NCI-H1048 (cell line): ENCODE measurements around the gene EYS.

Source experiments
- DNase-seq: peaks from one replicate; lab custom pipeline; 2025; lab: John Stamatoyannopoulos, UW

Gene EYS

DNA sequence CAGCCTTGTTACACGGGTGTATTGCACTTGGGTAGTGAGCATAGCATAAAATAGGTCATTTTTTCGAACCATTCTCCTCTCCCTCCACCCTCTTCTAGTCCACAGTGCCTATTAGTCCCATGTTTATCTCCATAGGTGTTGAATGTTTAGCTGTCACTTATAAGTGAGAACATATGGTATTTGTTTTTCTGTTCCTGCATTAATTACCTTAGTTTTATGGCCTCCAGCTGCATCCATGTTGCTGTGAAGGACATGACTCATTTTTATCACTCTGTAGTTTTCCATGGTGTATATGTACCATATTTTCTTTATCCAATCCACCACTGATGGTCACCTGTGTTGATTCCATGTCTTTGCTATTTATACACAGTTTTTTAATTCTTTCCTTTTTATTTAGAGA lies 889.5 kb downstream of the EYS start:
- no peak for DNase-seq

- DNase-seq, result no peak
These were observed 891.3 kb downstream of the EYS start for GRCh38 chr6:64815718-64816117.

DNA sequence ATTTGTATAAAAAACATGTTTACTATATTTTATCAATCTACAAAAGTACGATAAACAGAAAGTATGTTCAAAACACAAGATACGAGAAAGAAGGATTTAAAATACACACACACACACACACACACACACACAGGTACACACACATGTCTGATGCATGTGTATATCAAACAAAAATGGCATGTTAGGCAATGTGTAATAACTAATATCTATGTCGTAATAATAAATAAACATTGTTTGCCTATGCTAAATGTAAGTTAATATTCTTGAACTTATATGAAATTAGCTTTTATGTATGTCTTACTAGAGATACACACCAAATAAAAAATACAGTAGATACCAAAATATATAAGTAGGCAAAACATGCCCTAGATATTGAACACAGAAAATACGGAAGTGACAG lies 894.9 kb downstream of the EYS start:
- DNase-seq, result no peak

DNA sequence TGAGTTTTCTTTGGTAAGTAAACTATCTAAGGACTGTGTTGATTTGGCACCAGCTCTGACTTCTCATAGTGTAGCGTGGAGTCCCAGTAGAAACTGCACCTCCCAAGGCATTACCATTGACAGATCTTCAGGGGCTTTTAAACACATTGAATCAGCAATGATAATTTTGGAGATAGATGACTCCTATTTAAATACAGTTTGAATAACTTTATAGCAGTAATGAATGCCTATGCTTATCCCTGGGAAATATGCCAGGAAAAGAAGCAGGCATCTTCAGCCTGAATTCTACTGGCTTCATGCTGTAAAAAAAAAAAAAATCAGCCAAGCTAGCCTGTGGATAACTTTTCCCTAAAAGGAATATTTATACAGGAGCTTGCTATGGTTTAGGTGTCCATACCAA lies 895.9 kb downstream of the EYS start:
- DNase-seq, result no peak

- no peak for DNase-seq
These were observed 899.2 kb downstream of the EYS start for GRCh38 chr6:64807785-64808184.

GRCh38 chr6:64803470-64804166 lies 903.4 kb downstream of the EYS start:
- DNase-seq, result no peak

DNA sequence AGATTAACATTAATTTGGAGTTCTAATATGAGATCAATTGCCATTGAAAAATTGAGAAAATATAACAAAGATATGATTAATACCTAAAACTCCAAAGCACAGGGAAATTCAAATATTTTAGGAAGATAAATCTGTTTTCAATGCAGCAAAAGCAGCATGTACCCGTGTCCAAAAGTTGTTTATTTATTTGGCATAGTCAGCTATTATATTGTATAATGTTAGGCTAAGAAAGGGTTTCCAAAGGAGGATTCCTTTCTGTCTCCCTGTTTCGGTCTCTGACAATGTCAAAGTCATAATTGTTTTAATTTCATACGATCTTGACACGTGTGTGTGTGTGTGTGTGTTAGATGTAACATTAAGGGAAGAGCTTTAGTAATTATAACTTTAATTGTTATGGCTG lies 914.5 kb downstream of the EYS start:
- no peak for DNase-seq

GRCh38 chr6:64789476-64789875 lies 917.5 kb downstream of the EYS start:
- no peak for DNase-seq

- no peak for DNase-seq
These were observed 920.3 kb downstream of the EYS start for GRCh38 chr6:64786736-64787135.

- no peak for DNase-seq
These were observed 924.1 kb downstream of the EYS start for GRCh38 chr6:64782877-64783276.

DNA sequence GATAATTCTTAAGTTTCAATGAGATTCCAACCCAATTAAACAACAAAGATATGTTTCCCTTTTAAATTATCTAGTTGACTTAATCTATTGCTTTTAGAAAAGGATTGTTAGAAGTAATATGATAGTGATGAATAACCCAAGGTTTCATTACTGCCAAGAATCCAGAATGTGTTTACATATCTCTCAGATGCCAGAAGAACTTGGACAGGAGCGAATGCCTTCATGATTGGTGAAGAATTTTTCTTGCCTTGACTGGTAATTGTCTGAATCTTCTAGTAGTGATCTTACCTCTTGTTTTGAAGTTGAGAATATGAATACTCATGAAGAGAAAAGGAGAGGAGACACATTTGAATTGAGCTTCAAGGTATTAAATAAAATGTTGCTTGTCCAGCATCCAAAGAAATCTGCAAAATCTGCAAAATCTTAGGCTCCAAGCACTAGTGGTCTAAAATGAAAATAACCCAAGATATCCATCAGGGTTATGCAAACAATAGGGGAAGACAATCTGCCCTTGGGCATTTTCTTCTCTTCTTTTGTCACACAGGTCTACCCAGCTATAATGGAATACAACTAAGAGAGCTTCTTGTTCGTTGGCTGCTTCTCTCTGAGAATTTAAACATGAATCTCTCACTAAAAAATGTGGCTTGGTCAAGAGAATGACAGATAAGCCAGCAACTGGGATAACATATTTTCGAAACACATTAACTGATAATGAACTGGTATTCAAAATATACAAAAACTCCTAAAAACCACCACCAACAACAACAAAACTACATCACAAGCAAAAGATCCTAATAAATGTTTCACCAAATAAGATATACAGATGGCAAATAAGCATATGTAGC lies 928.9 kb downstream of the EYS start:
- DNase-seq, result no peak

GRCh38 chr6:64776359-64776758 lies 930.7 kb downstream of the EYS start:
- DNase-seq, result no peak

- DNase-seq, result no peak
These were observed 932.1 kb downstream of the EYS start for GRCh38 chr6:64774881-64775280.

DNA sequence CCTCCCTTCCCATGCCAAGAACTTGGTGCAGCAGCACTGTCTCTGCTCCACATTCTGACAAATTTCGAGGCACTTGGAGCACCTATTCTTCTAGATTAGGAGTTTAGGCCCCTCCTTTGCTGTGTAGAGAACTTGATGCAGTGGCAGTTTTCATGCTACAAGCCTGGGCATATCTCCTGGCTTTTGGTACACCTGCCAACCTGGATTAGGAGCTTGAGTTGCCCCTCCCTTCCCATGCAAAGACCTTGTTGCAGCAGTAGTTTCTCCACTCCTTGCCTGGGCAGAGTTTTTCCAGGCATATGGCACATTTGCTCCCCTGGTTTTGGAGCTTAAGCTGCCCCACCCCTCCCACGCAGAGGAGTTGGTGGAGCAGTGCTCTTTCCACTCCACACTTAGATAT lies 956.1 kb downstream of the EYS start:
- DNase-seq, result no peak

- no peak for DNase-seq
These were observed 969.6 kb downstream of the EYS start for GRCh38 chr6:64737418-64737817.

- no peak for DNase-seq
These were observed 970.5 kb downstream of the EYS start for GRCh38 chr6:64736421-64736950.

DNA sequence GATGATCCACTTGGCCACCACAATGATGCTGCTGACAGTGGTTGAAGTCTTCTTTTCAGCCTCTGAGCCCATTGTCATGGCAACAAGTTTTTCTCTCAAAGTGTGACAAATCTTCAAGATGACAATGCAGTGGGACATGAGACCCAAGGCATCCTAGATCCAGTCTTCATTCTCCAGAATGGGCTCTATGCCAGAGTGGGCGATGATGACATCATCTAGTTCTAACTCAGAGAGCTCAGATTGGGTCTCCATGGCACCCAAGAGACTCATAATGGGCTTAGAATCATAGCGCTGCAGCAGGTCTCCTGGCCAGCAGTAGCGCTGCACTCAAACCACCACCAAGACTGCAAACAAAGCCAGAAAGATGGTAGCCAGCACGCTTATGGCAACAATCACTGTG lies 973.6 kb downstream of the EYS start:
- no peak for DNase-seq

DNA sequence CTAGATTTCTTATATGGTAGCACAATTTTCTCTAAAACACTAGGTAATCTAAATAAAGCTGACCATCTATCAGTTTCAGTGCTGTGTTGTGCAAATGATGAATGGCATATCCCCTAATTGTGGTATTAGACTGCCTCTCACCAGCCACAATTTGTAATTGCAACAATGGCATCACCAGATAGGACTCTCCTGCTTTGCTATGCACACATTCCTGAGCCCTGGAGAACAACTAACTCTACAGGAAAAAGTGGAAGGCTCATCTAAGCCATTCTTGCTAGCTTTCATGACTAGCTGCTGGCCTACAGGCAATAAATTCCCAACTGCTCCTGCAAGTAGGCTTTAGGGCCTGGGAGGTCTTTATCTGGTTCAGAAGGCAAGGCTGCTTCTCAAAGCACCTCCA lies 974.1 kb downstream of the EYS start:
- no peak for DNase-seq

DNA sequence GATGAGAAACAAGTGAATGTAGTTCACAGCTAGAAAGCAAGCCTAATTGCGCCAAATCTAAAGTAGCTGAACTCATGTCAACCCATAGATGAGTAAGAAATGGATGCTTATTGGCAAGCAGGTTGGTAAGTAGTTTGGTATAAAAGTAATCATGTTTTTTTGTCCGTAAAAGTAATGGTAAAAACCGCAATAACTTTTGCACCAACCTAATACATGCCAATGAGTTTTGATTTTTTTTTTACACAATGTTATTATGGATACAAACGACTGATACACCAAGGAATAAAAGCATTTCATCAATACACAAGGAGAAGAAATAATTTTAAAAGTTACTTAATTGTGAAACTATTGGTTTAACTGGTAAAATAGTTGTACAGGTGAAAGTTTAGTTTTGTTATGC lies 977.5 kb downstream of the EYS start:
- no peak for DNase-seq

- no peak for DNase-seq
These were observed 980.0 kb downstream of the EYS start for GRCh38 chr6:64727075-64727474.

DNA sequence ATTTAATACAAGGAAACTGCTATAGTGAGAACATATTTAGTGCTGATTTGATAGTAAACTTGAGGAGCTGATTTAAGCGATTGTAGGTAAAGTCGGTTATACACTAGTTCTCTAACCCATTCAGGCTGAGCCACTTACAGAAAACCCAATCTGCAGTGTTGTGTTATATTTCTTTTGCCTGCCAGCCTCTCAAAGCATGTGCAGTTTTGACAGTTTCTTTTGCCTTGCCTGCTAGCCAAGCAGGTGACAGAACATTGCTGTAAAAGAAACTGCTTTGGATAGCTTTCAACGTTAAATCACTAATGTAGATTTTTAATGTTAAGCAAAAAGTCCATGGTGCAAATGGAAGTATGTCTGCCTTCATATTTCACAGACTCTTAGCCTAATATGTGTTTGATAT lies 982.9 kb downstream of the EYS start:
- no peak for DNase-seq

- DNase-seq, result no peak
These were observed 983.5 kb downstream of the EYS start for GRCh38 chr6:64723327-64724058.

DNA sequence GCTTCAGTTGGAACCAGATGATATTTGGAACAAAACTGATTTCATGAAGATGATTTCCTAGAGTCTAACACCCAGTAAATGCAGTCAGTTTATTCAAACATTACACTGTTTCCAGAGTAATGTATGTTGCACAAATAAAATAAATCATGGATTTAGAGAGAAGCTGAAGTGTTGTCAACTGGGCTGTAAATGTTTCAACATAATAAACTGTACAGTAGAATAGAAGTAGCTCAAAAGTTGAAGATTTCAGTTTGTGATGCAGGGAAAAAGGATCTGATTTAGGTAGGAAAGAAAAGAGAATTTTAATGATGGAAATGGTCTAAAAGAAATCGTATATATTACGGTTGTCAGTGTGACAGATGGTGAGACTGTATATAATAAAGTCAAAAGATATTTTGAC lies 985.2 kb downstream of the EYS start:
- no peak for DNase-seq
